ENCODE measurements around the gene PANX1. TPM values are rescaled to one million over a fixed set of nuclear protein-coding genes. Genes with fewer than 3 reads are reported as not detected.
"Not testable (repeated sequence)": the region's sequence is repeated elsewhere in the genome, so short reads cannot be mapped to it uniquely, and the experiment has no call there.

PANX1 gene
- total RNA-seq, 6 experiments from 2014 or later: 22.5 to 26.7 (median 24.5) TPM

GRCh38 chr11:94111241-94111640 lies 17.4 kb upstream of the PANX1 start:
- DNase-seq: no peak
- peaks cover 7% of the 10 kb centered on the region; the same call in 1 of the 2 replicates for H3K36me3 Mint-ChIP-seq (ENCODE audit: low read depth)
- no peaks in the 10 kb centered on the region for H3K9me3 Mint-ChIP-seq
- H3K4me3 Mint-ChIP-seq: no peak overlapping the region
- no peak overlapping the region for H3K27ac Mint-ChIP-seq
- H3K27me3 Mint-ChIP-seq (ENCODE audit: insufficient read depth): no peaks in the 10 kb centered on the region
- peaks cover 19% of the 10 kb centered on the region for H3K4me1 Mint-ChIP-seq (ENCODE audit: low read depth)
- no peak for TF ChIP-seq CTCF (IDR thresholded peaks at IDR 0.05)

- H3K4me1 Mint-ChIP-seq (ENCODE audit: low read depth): peaks cover 22% of the 10 kb centered on the region
- peaks cover 7% of the 10 kb centered on the region; the same call in 1 of the 2 replicates for H3K36me3 Mint-ChIP-seq (ENCODE audit: low read depth)
- no peak overlapping the region for H3K27ac Mint-ChIP-seq
- H3K4me3 Mint-ChIP-seq: no peak overlapping the region
- no peaks in the 10 kb centered on the region for H3K9me3 Mint-ChIP-seq
- TF ChIP-seq CTCF (IDR thresholded peaks at IDR 0.05): no peak
- H3K27me3 Mint-ChIP-seq (ENCODE audit: insufficient read depth): no peaks in the 10 kb centered on the region
- DNase-seq: no peak
Observed at GRCh38 chr11:94111660-94112059, 17.0 kb upstream of the PANX1 start.

- no peak overlapping the region for H3K4me3 Mint-ChIP-seq
- H3K4me1 Mint-ChIP-seq (ENCODE audit: low read depth): peaks cover 29% of the 10 kb centered on the region
- no peak for TF ChIP-seq CTCF (IDR thresholded peaks at IDR 0.05)
- no peaks in the 10 kb centered on the region for H3K27me3 Mint-ChIP-seq (ENCODE audit: insufficient read depth)
- peaks cover 7% of the 10 kb centered on the region; the same call in 1 of the 2 replicates for H3K36me3 Mint-ChIP-seq (ENCODE audit: low read depth)
- H3K27ac Mint-ChIP-seq: no peak overlapping the region
- no peaks in the 10 kb centered on the region for H3K9me3 Mint-ChIP-seq
- no peak for DNase-seq
Observed at GRCh38 chr11:94112206-94112953, 16.3 kb upstream of the PANX1 start.

GRCh38 chr11:94117197-94117574 lies 11.5 kb upstream of the PANX1 start:
- Mint-ChIP-seq H3K27ac (no peak overlapping the region), H3K9me3 (no peaks in the 10 kb centered on the region; the same call in 1 of the 2 replicates), H3K27me3 (ENCODE audit: insufficient read depth) (peaks cover 2% of the 10 kb centered on the region; the same call in 1 of the 2 replicates), H3K4me1 (ENCODE audit: low read depth) (peaks cover 63% of the 10 kb centered on the region), H3K36me3 (ENCODE audit: low read depth) (peaks cover 7% of the 10 kb centered on the region; the same call in 1 of the 2 replicates), H3K4me3 (no peak overlapping the region)
- DNase-seq: no peak
- no peak for TF ChIP-seq CTCF (IDR thresholded peaks at IDR 0.05)

GRCh38 chr11:94117871-94118270 lies 10.8 kb upstream of the PANX1 start:
- H3K36me3 Mint-ChIP-seq (ENCODE audit: low read depth): peaks cover 7% of the 10 kb centered on the region; the same call in 1 of the 2 replicates
- H3K4me3 Mint-ChIP-seq: peak overlapping the region; percentile 12; the same call in 1 of the 2 replicates
- TF ChIP-seq CTCF (IDR thresholded peaks at IDR 0.05): no peak
- DNase-seq: peak; percentile 37
- H3K4me1 Mint-ChIP-seq (ENCODE audit: low read depth): peaks cover 58% of the 10 kb centered on the region
- H3K27me3 Mint-ChIP-seq (ENCODE audit: insufficient read depth): peaks cover 2% of the 10 kb centered on the region; the same call in 1 of the 2 replicates
- H3K27ac Mint-ChIP-seq: peak overlapping the region; percentile 51
- H3K9me3 Mint-ChIP-seq: no peaks in the 10 kb centered on the region; the same call in 1 of the 2 replicates

- not testable (repeated sequence) for H3K36me3 Mint-ChIP-seq (ENCODE audit: low read depth); DNase-seq; H3K27ac Mint-ChIP-seq; H3K9me3 Mint-ChIP-seq; H3K27me3 Mint-ChIP-seq (ENCODE audit: insufficient read depth); H3K4me3 Mint-ChIP-seq
- peaks cover 52% of the 10 kb centered on the region for H3K4me1 Mint-ChIP-seq (ENCODE audit: low read depth)
Observed at GRCh38 chr11:94119676-94120075, 9.0 kb upstream of the PANX1 start.

- Mint-ChIP-seq H3K4me1 (ENCODE audit: low read depth) (peaks cover 48% of the 10 kb centered on the region), H3K27ac (peak overlapping the region; percentile 79), H3K4me3 (peak overlapping the region; percentile 52; the same call in 1 of the 2 replicates)
- H3K9me3 Mint-ChIP-seq; DNase-seq; H3K36me3 Mint-ChIP-seq (ENCODE audit: low read depth); H3K27me3 Mint-ChIP-seq (ENCODE audit: insufficient read depth): not testable (repeated sequence)
Observed at GRCh38 chr11:94120516-94120915, 8.1 kb upstream of the PANX1 start.
